ENCODE measurements around the gene BICC1. TPM values are rescaled to one million over a fixed set of nuclear protein-coding genes. Genes with fewer than 3 reads are reported as not detected.

The BICC1 gene
- total RNA-seq, 1 experiment from 2014 or later, result 0.52 TPM

DNA sequence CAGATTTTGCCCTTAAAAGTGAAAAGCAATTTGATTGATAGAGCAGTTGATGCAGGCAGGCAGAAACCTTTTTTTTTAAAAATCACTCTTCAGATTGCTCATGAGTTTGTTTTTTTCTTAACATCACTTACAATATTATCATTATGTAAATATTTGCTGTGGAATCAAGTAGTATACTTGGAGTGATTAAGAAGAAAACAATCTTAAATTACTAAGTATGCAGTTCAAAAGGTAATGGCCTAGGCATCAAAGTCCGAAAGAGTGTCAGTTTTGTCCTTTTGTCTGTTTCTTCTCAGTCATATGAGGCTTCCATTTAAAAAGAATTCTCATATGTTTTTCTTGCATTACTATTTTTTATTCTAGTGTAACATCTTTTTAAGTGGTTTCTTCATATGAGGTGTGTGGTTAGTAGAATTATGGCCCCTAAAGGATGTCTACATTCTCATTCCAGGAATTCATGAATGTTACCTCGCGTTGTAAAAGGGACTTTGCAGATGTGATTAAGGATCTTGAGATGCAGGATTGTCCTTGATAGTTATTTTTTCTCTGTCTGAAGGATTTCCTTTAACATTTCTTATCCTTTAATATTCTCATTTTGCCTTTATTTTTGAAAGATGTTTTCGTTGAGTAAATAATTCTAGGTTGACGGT is 44.0 kb downstream of the BICC1 start:
- DNase-seq (ENCODE audit: extremely low read depth, low read depth), result no peak

- no peak for DNase-seq (ENCODE audit: extremely low read depth, low read depth)
These were observed 45.0 kb downstream of the BICC1 start for GRCh38 chr10:58557714-58558113.

DNA sequence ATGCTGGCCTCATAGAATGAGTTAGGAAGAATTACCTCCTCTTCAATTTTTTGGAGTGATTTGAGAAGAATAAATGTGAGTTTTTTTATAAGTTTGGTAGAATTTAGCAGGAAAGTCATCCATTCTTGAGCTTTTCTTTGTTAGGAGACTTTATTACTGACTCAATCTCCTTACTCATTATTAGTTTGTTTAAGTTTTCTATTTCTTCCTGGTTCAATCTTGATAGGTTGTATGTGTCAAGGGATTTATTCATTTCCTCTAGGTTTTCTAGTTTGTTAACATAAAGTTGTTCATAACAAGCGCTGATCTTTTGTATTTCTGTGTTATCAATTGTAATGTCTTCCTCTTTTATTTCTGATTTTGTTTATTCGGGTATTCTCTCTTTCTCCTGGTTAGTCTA is 47.4 kb downstream of the BICC1 start:
- DNase-seq (ENCODE audit: extremely low read depth, low read depth), result no peak

DNA sequence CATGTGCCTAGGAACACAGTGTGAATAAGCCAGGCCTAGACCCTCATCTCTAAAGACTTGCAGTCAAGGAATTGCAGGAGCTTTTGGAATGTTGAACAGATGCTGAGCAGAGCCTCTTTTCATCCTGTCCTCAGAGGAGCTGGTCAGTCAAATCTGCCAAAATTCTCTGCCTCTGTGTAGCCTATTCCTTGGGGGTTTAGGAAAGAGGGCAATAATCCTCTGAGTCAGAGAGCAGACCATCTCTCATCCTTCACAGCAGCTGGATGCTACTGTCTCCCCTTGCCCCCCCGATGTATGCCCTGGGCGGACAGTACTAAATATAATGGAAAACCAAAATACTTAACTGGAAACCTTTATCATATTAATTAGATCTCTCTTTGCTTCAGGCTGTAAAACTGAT is 52.6 kb downstream of the BICC1 start:
- DNase-seq (ENCODE audit: extremely low read depth, low read depth), result no peak

GRCh38 chr10:58567652-58568051 is 55.0 kb downstream of the BICC1 start:
- no peak for DNase-seq (ENCODE audit: extremely low read depth, low read depth)

- no peak for DNase-seq (ENCODE audit: extremely low read depth, low read depth)
These were observed 55.8 kb downstream of the BICC1 start for GRCh38 chr10:58568428-58568935.

- no peak for DNase-seq (ENCODE audit: extremely low read depth, low read depth)
These were observed 57.6 kb downstream of the BICC1 start for GRCh38 chr10:58570307-58570723.

DNA sequence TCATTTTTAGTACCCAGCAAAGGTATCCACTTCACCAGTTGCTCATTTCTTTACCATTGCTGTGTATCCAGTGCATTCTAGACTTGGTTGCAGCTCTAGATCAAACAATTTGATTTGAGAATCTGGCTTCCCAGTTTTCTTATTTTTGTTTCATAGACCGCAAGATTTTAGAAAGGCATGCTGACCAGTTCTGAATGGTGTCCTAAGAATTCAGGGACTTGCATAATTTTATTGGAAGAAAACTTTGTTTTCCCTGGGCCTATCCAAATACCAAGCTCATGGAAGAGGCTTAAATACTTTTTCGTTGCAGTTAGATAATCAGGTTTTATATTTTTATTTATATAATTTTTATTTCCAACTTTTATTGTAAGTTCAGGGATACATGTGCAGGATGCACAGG is 58.3 kb downstream of the BICC1 start:
- no peak for DNase-seq (ENCODE audit: extremely low read depth, low read depth)

- DNase-seq (ENCODE audit: extremely low read depth, low read depth), result no peak
These were observed 60.5 kb downstream of the BICC1 start for GRCh38 chr10:58573144-58573543.

GRCh38 chr10:58574058-58574457 is 61.4 kb downstream of the BICC1 start:
- DNase-seq (ENCODE audit: extremely low read depth, low read depth), result no peak

DNA sequence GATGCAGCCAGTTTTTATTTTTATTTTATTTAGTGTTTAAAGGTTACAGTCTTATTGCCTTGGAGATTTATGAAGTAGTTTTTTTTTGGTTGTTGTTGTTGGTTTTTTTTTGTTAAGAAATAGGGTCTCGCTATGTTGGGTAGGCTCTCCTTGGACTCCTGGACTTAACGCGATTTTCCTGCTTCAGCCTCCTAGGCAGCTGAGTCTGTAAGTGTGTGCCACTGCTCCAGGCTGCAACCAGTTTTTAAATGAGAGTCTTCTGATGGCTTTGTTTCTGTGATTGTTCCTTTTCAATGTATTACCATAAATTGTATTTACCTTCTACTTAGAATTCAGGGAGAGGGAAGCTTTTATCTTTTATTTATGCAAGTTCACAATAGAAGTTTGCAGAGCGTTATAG is 62.8 kb downstream of the BICC1 start:
- no peak for DNase-seq (ENCODE audit: extremely low read depth, low read depth)

- no peak for DNase-seq (ENCODE audit: extremely low read depth, low read depth)
These were observed 64.2 kb downstream of the BICC1 start for GRCh38 chr10:58576751-58577436.

DNA sequence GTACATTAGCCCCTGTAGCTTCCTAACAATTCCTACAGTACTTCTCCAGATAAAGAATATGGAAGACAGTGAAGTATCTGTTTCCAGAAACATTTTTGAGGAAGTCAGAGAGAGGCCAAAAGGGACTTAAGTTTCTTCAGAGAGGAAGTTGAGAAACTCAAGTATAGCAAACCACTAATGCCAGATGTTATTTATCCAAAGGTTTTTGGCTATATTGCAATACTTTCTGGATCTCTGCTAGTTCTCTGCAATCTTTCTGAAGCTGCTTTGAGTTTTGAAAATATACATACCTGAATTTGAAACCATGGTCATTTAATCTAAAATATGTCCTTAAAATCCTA is 64.7 kb downstream of the BICC1 start:
- no peak for DNase-seq (ENCODE audit: extremely low read depth, low read depth)

DNA sequence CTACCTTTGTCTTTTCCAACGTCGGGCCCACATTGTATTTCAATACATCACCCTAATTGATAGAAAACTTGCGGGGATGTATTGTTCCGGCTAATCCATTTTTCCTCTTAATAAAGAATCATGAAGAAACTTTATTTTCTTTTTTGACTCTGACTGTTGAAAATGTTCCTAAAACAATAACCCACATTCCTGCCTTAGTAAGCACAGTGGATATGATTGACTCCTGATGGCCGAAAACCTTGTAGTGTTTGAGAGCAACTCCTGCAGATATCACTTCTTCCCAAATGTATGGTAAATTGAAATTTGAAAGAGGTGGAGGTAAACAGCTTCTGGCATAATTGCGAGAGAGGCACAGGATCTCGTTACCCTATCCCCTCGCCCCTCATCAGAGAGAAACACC is 65.7 kb downstream of the BICC1 start:
- no peak for DNase-seq (ENCODE audit: extremely low read depth, low read depth)

- DNase-seq (ENCODE audit: extremely low read depth, low read depth), result no peak
These were observed 66.5 kb downstream of the BICC1 start for GRCh38 chr10:58579011-58579655.

DNA sequence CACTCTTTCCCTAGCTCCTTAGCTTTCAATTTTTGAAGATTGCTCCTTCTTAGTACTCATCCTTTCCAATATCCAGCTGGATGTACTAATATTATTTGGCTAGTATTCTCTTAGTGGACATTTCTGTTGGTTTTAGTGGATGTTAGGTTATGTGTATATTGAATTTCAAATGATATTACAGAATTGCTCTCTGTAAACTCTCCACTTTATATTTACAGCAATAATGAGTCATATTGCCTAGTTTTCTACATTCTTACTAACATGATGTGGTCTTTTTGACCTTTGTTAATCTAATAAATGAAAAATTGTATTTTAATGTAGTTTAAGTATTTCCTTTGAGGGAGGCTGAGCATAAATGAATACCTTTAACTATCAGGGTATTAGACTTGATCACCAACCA is 69.4 kb downstream of the BICC1 start:
- DNase-seq (ENCODE audit: extremely low read depth, low read depth), result no peak

GRCh38 chr10:58585435-58585834 is 72.8 kb downstream of the BICC1 start:
- no peak for DNase-seq (ENCODE audit: extremely low read depth, low read depth)

DNA sequence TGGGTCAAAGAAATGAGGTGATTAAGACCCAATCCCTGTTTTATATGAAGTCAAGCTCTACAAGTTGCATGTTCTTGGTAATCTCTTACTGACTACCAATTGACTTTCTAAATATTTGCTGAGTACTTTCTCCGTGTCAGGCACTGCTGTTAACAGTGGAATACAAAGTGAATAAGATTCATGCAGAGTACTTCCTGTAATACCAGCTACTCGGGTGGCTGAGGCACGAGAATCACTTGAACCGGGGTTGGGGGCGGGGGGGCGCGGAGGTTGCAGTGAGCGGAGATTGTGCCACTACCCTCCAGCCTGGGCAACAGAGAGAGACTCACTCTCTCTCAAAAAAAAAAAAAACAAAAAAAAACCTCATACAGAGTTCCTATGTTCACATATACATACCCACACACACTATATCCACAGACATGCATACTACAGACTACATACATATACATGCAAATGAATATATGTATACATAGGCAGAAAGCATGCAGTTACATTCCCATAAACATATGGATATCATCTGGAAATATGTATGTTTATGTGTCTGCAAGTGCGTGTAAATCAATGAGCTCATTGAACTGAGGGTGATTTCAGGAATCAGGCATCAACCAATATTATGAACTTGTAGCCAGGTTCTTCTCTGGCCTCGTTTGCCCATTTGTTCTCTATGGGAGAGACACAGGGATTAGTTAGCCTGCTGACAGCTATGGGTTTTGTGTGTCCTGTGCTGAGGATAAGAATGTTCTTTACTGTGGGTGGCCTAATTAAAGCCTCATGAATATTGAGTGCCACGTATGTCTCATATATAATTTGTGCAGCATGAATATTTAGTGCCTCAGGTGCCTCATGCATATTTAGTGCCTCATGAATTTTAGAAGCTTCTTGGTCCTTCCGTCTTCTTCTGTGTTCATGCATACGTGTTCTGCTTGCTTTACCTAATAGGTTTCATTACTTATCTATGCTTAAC is 73.9 kb downstream of the BICC1 start:
- no peak for DNase-seq (ENCODE audit: extremely low read depth, low read depth)

DNA sequence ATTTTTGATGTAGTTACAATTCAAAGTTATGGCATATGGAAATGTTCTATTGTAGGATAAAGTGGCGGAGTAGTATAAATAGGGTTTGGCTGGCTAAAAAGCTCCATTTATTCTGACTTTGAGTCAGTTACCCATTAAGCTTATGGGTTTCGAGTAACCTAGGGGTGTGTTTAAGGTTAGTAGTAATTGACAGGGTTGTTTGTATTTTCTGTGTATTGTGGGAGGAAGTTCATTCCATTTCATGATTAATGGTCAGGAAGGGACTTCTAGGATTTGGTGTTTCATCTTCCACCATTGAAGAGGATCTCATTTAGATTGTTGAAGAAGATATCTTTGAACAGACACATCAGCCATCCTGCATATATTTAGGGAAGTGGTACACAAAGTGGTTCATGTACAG is 75.0 kb downstream of the BICC1 start:
- DNase-seq (ENCODE audit: extremely low read depth, low read depth), result no peak

GRCh38 chr10:58588673-58589265 is 76.1 kb downstream of the BICC1 start:
- no peak for DNase-seq (ENCODE audit: extremely low read depth, low read depth)

Measured in NCI-H460 (cell line).